ACC112 (cell line): Measurements from ENCODE around the gene NMRAL1.

Experiments
- H2AFZ ChIP-seq: fragments of 200-600 bp; sonication (generic); one replicate; pipeline ENCODE4 v1.6.0; 2017; ENCODE audit warnings: antibody characterized with exemption, low read length; ENCODE audit not compliant: unreplicated experiment
- H3K27ac ChIP-seq: fragments of 200-600 bp; sonication (generic); 2 replicates; pipeline ENCODE4 v1.5.1; 2014; ENCODE audit warnings: low read depth, mild to moderate bottlenecking, antibody characterized with exemption, low read length, moderate library complexity
- H3K27me3 ChIP-seq: fragments of 200-600 bp; sonication (generic); 2 replicates; pipeline ENCODE4 v1.6.1; 2014; ENCODE audit warnings: mild to moderate bottlenecking, antibody characterized with exemption, low read length, moderate library complexity, mixed read lengths; ENCODE audit not compliant: insufficient read depth
- H3K36me3 ChIP-seq: fragments of 200-600 bp; sonication (generic); 2 replicates; pipeline ENCODE4 v1.6.1; 2016; ENCODE audit warnings: mild to moderate bottlenecking, antibody characterized with exemption, low read length, moderate library complexity, mixed read lengths; ENCODE audit not compliant: insufficient read depth
- H3K4me1 ChIP-seq: fragments of 200-600 bp; sonication (generic); one replicate; pipeline ENCODE4 v1.6.1; 2016; ENCODE audit warnings: low read length, mixed read lengths; ENCODE audit not compliant: insufficient read depth, unreplicated experiment, control insufficient read depth
- H3K4me3 ChIP-seq: fragments of 200-600 bp; sonication (generic); 2 replicates; pipeline ENCODE4 v1.5.1; 2014; ENCODE audit warnings: mild to moderate bottlenecking, low read depth, low read length
- H3K79me2 ChIP-seq: fragments of 200-600 bp; sonication (generic); one replicate; pipeline ENCODE4 v1.6.0; 2016; ENCODE audit warnings: low read length; ENCODE audit not compliant: control insufficient read depth, unreplicated experiment, insufficient read depth

The NMRAL1 gene

GRCh38 chr16:4426021-4426684 lies 48.3 kb downstream of the NMRAL1 start:
- Histone ChIP-seq H2AFZ (peak overlapping the region; percentile 71), H3K36me3 (no peaks in the 10 kb centered on the region), H3K4me3 (peak overlapping the region; percentile 96), H3K79me2 (peaks cover 51% of the 10 kb centered on the region), H3K4me1 (peaks cover 12% of the 10 kb centered on the region), H3K27ac (peak overlapping the region; percentile 93), H3K27me3 (no peaks in the 10 kb centered on the region)

- Histone ChIP-seq H3K4me1 (peaks cover 12% of the 10 kb centered on the region), H2AFZ (peak within 1 kb of the TSS; percentile 91), H3K4me3 (peak within 1 kb of the TSS; percentile 96), H3K27me3 (no peaks in the 10 kb centered on the region), H3K36me3 (no peaks in the 10 kb centered on the region), H3K27ac (peak within 1 kb of the TSS; percentile 93), H3K79me2 (peaks cover 45% of the 10 kb centered on the region)
These were observed 48.9 kb downstream of the NMRAL1 start, which contains the start of gene DNAJA3 for GRCh38 chr16:4425378-4426020. Gene DNAJA3 (plus strand): TSS chr16:4425868. CDS start chr16:4425882, 14 bp downstream.

GRCh38 chr16:4420505-4421105 lies 53.8 kb downstream of the NMRAL1 start:
- Histone ChIP-seq H3K36me3 (no peaks in the 10 kb centered on the region), H3K4me3 (no peak overlapping the region), H2AFZ (no peak overlapping the region), H3K4me1 (peaks cover 5% of the 10 kb centered on the region), H3K27me3 (no peaks in the 10 kb centered on the region), H3K27ac (no peak overlapping the region), H3K79me2 (peaks cover 2% of the 10 kb centered on the region)

- H3K27ac ChIP-seq, result no peak overlapping the region
- peaks cover 11% of the 10 kb centered on the region for H3K4me1 ChIP-seq
These were observed 54.9 kb downstream of the NMRAL1 start for GRCh38 chr16:4419402-4419959.

GRCh38 chr16:4416200-4417032 lies 58.0 kb downstream of the NMRAL1 start, which contains the start of gene CORO7:
Gene CORO7 (minus strand): TSS chr16:4416596. CDS start chr16:4416518, 78 bp downstream.
- H3K4me1 ChIP-seq, result peaks cover 9% of the 10 kb centered on the region
- no peaks in the 10 kb centered on the region for H3K27me3 ChIP-seq
- H2AFZ ChIP-seq, result peak within 1 kb of the TSS; percentile 92
- H3K79me2 ChIP-seq, result peaks cover 26% of the 10 kb centered on the region
- no peak within 1 kb of the TSS; the same call in 1 of the 2 replicates for H3K27ac ChIP-seq
- peak within 1 kb of the TSS; percentile 90 for H3K4me3 ChIP-seq
- H3K36me3 ChIP-seq, result no peaks in the 10 kb centered on the region

More at GRCh38 chr16:4419402-4419959, 54.9 kb downstream of the NMRAL1 start:
- H2AFZ ChIP-seq, result no peak overlapping the region
- no peak overlapping the region for H3K4me3 ChIP-seq
- no peaks in the 10 kb centered on the region for H3K36me3 ChIP-seq
- peaks cover 13% of the 10 kb centered on the region for H3K79me2 ChIP-seq
- H3K27me3 ChIP-seq, result no peaks in the 10 kb centered on the region

- Histone ChIP-seq H3K4me3 (peak overlapping the region; percentile 90), H3K27ac (no peak overlapping the region; the same call in 1 of the 2 replicates), H2AFZ (peak overlapping the region; percentile 92), H3K27me3 (no peaks in the 10 kb centered on the region), H3K36me3 (no peaks in the 10 kb centered on the region), H3K79me2 (peaks cover 26% of the 10 kb centered on the region), H3K4me1 (peaks cover 9% of the 10 kb centered on the region)
These were observed 58.8 kb downstream of the NMRAL1 start for GRCh38 chr16:4415538-4416199.

GRCh38 chr16:4414187-4414917 lies 60.1 kb downstream of the NMRAL1 start:
- no peaks in the 10 kb centered on the region for H3K27me3 ChIP-seq
- H3K36me3 ChIP-seq, result no peaks in the 10 kb centered on the region
- H3K4me3 ChIP-seq, result no peak overlapping the region
- no peak overlapping the region for H3K27ac ChIP-seq
- peaks cover 9% of the 10 kb centered on the region for H3K4me1 ChIP-seq
- peaks cover 26% of the 10 kb centered on the region for H3K79me2 ChIP-seq
- no peak overlapping the region for H2AFZ ChIP-seq

- H3K36me3 ChIP-seq, result no peaks in the 10 kb centered on the region
- H3K79me2 ChIP-seq, result peaks cover 26% of the 10 kb centered on the region
- H3K27ac ChIP-seq, result no peak overlapping the region
- H3K4me3 ChIP-seq, result no peak overlapping the region
- no peak overlapping the region for H2AFZ ChIP-seq
- H3K4me1 ChIP-seq, result peaks cover 13% of the 10 kb centered on the region
- no peaks in the 10 kb centered on the region for H3K27me3 ChIP-seq
These were observed 61.6 kb downstream of the NMRAL1 start for GRCh38 chr16:4412854-4413253.

- Histone ChIP-seq H3K79me2 (peaks cover 26% of the 10 kb centered on the region), H3K27ac (no peak overlapping the region), H2AFZ (no peak overlapping the region), H3K27me3 (no peaks in the 10 kb centered on the region), H3K4me3 (no peak overlapping the region), H3K36me3 (no peaks in the 10 kb centered on the region), H3K4me1 (peaks cover 13% of the 10 kb centered on the region)
These were observed 62.3 kb downstream of the NMRAL1 start for GRCh38 chr16:4412159-4412558.
